H9 (cell line): ENCODE results near the gene USB1. TPM values are rescaled to one million over a fixed set of nuclear protein-coding genes. Genes with fewer than 3 reads are reported as not detected.

Source experiments
- DNase-seq: peaks from one replicate; pipeline ENCODE4 v3.0.0-alpha.2; 2017
- H2AFZ ChIP-seq: one replicate; pipeline ENCODE4 v1.6.1; 2013; ENCODE audit warnings: mild to moderate bottlenecking, low read length, control low read depth, moderate library complexity
- H2AK5ac ChIP-seq: 2 replicates; pipeline ENCODE4 v1.6.1; 2013; ENCODE audit warnings: low read length, control low read depth, mixed read lengths; ENCODE audit not compliant: insufficient read length
- H2BK120ac ChIP-seq: one replicate; pipeline ENCODE4 v1.6.1; 2013; ENCODE audit warnings: low read depth, mild to moderate bottlenecking, low read length, control low read depth, inconsistent platforms; ENCODE audit not compliant: poor library complexity, severe bottlenecking
- H2BK12ac ChIP-seq: 2 replicates; pipeline ENCODE4 v1.6.1; 2013; ENCODE audit warnings: low read length, control low read depth, mixed read lengths, low read depth; ENCODE audit not compliant: insufficient read length
- H2BK15ac ChIP-seq: 2 replicates; pipeline ENCODE4 v1.6.1; 2013; ENCODE audit warnings: low read depth, low read length, control low read depth
- H2BK20ac ChIP-seq: one replicate; pipeline ENCODE4 v1.6.1; 2013; ENCODE audit warnings: low read depth, mild to moderate bottlenecking, low read length, control low read depth, inconsistent platforms; ENCODE audit not compliant: poor library complexity, severe bottlenecking
- H2BK5ac ChIP-seq: 2 replicates; pipeline ENCODE4 v1.6.1; 2013; ENCODE audit warnings: low read length, control low read depth, mixed read lengths; ENCODE audit not compliant: insufficient read length
- H3K14ac ChIP-seq: 2 replicates; pipeline ENCODE4 v1.6.1; 2013; ENCODE audit warnings: low read length, control low read depth; ENCODE audit not compliant: insufficient read depth
- H3K18ac ChIP-seq: 2 replicates; pipeline ENCODE4 v1.6.1; 2013; ENCODE audit warnings: low read depth, mild to moderate bottlenecking, mixed read lengths, low read length, control low read depth; ENCODE audit not compliant: insufficient read length
- H3K23ac ChIP-seq: 2 replicates; pipeline ENCODE4 v1.6.1; 2013; ENCODE audit warnings: low read length, control low read depth, mixed read lengths, low read depth; ENCODE audit not compliant: insufficient read length
- H3K23me2 ChIP-seq: 2 replicates; pipeline ENCODE4 v1.6.1; 2013; ENCODE audit warnings: low read depth, mild to moderate bottlenecking, mixed read lengths, low read length, control low read depth; ENCODE audit not compliant: insufficient read length, poor library complexity, severe bottlenecking
- H3K27ac ChIP-seq: 2 replicates; pipeline ENCODE4 v1.5.1; 2013; ENCODE audit warnings: low read length, control low read depth, mixed read lengths, low read depth; ENCODE audit not compliant: insufficient read length
- H3K27me3 ChIP-seq: 2 replicates; pipeline ENCODE4 v1.6.1; 2013; ENCODE audit warnings: low read length, control low read depth, inconsistent platforms; ENCODE audit not compliant: insufficient read depth
- H3K4ac ChIP-seq: 2 replicates; pipeline ENCODE4 v1.6.1; 2013; ENCODE audit warnings: low read depth, mild to moderate bottlenecking, control low read depth, inconsistent platforms, low read length, moderate library complexity
- H3K4me1 ChIP-seq: 2 replicates; pipeline ENCODE4 v1.6.1; 2013; ENCODE audit warnings: low read length, control low read depth, inconsistent platforms; ENCODE audit not compliant: insufficient read depth
- H3K4me2 ChIP-seq: 2 replicates; pipeline ENCODE4 v1.6.1; 2013; ENCODE audit warnings: low read length, control low read depth, mixed read lengths; ENCODE audit not compliant: insufficient read length, insufficient read depth
- H3K56ac ChIP-seq: 2 replicates; pipeline ENCODE4 v1.6.1; 2013; ENCODE audit warnings: low read depth, mild to moderate bottlenecking, mixed read lengths, low read length, control low read depth; ENCODE audit not compliant: insufficient read length
- H3K79me1 ChIP-seq: 2 replicates; pipeline ENCODE4 v1.6.1; 2013; ENCODE audit warnings: low read depth, mild to moderate bottlenecking, moderate library complexity, low read length, control low read depth, inconsistent platforms; ENCODE audit not compliant: insufficient read depth, poor library complexity, severe bottlenecking
- H3K79me2 ChIP-seq: 2 replicates; pipeline ENCODE4 v1.6.1; 2013; ENCODE audit warnings: low read length, control low read depth, inconsistent platforms; ENCODE audit not compliant: insufficient read depth
- H3K9ac ChIP-seq: 2 replicates; pipeline ENCODE4 v1.6.1; 2013; ENCODE audit warnings: low read length, control low read depth, mixed read lengths; ENCODE audit not compliant: insufficient read length; ENCODE audit errors: extremely low read depth
- H3K9me3 ChIP-seq: one replicate; pipeline ENCODE4 v1.6.1; 2013; ENCODE audit warnings: low read depth, low read length, inconsistent platforms; ENCODE audit not compliant: control insufficient read depth
- H3T11ph ChIP-seq: one replicate; pipeline ENCODE4 v1.6.1; 2013; ENCODE audit warnings: mild to moderate bottlenecking, low read length, control low read depth, inconsistent platforms
- H4K20me1 ChIP-seq: one replicate; pipeline ENCODE4 v1.6.1; 2013; ENCODE audit not compliant: control insufficient read depth, insufficient read length, insufficient read depth
- H4K5ac ChIP-seq: 2 replicates; pipeline ENCODE4 v1.6.1; 2013; ENCODE audit warnings: low read depth, mild to moderate bottlenecking, mixed read lengths, low read length, control low read depth; ENCODE audit not compliant: insufficient read length
- H4K8ac ChIP-seq: replicated peaks from 2 replicates; pipeline ENCODE4 v1.6.1; 2013; ENCODE audit warnings: low read length, control low read depth, mixed read lengths, low read depth; ENCODE audit not compliant: insufficient read length
- H4K91ac ChIP-seq: 2 replicates; pipeline ENCODE4 v1.6.1; 2013; ENCODE audit warnings: low read depth, mild to moderate bottlenecking, moderate library complexity, mixed read lengths, low read length, control low read depth; ENCODE audit not compliant: insufficient read length
- H3K27ac Mint-ChIP-seq, 3 experiments: 2 replicates in 2 of 3; 3 replicates in 1 of 3; pipeline ENCODE4 v1.8.0; 2020 to 2021; ENCODE audit warnings: mixed read lengths in 3 of 3, mild to moderate bottlenecking in 1 of 3, moderate library complexity in 1 of 3
- H3K27me3 Mint-ChIP-seq: 2 replicates; pipeline ENCODE4 v1.8.0; 2021; ENCODE audit warnings: low read depth, mild to moderate bottlenecking, moderate library complexity, mixed read lengths
- H3K36me3 Mint-ChIP-seq, 3 experiments: 2 replicates in 2 of 3; 3 replicates in 1 of 3; pipeline ENCODE4 v1.8.0; 2020 to 2021; ENCODE audit warnings: low read depth in 3 of 3, mixed read lengths in 3 of 3; ENCODE audit not compliant: insufficient read depth in 1 of 3
- H3K4me1 Mint-ChIP-seq, 2 experiments: 2 replicates each; pipeline ENCODE4 v1.8.0; 2020; ENCODE audit warnings: mixed read lengths in 2 of 2
- H3K4me3 Mint-ChIP-seq, 2 experiments: 2 replicates in 1 of 2; 3 replicates in 1 of 2; pipeline ENCODE4 v1.8.0; 2020 to 2021; ENCODE audit warnings: mild to moderate bottlenecking in 2 of 2, mixed read lengths in 2 of 2, moderate library complexity in 1 of 2
- H3K9me3 Mint-ChIP-seq, 2 experiments: 2 replicates in 1 of 2; 3 replicates in 1 of 2; pipeline ENCODE4 v1.8.0; 2020; ENCODE audit warnings: mild to moderate bottlenecking in 2 of 2, mixed read lengths in 2 of 2, moderate library complexity in 1 of 2
- WGBS: extraction: QIAGEN DNeasy Blood & Tissue Kit; methylation state at CpG from one replicate; pipeline ENCODE4 v1.1.7; 2013; ENCODE audit warnings: missing lambda C conversion rate, low lambda C conversion rate, mixed read lengths; ENCODE audit not compliant: insufficient read length; ENCODE audit errors: extremely low coverage; 5-methylcytosine and 5-hydroxymethylcytosine counted together
- total RNA-seq: library from RNA; stranded (reverse); gene quantifications from 2 replicates; pipeline ENCODE4 v1.2.1, GENCODE V29; 2021
- TF ChIP-seq, protein P1 (sequence below): fragments of 200-600 bp; sonication (generic); conservative IDR thresholded peaks from 3 replicates; pipeline ENCODE4 v1.8.0; 2021; ENCODE audit warnings: antibody characterized with exemption, mild to moderate bottlenecking

USB1 gene
- total RNA-seq, 1 experiment from 2014 or later = 65.0 TPM

DNA sequence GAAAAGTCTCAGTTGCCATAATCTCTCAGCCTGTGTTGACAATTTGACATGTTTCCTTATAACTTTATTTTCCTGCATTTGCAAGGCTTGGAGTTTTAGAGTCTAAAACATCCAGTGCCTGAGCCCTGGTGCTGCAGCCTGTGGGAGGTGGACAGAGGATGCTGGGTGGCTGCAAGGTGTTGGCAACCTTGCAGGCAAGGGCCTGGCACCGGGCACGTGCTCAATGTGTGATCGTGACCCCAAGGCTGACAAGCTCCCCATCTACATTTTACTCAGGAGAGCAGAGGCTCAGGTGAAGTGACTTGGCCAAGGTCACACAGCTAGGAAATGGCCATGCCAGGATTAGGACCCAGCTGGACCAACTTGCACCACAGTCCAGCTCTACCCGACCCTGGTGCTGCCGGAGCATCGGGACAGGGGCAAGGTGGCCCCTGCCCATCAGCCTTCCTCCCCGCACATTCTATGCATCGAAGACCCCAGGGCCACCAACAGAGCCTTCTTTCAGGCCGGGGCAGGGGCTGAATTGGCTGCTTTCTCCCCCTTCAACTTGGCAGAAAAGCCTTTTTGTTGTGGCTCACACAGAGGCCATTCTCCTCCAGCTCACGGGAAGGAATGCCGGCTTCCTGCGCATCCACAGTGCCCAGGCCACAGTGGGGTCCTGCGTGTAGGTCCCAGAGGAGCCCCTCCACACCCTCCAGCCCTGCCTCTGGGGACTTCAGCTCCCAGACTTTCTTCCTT is 47.5 kb downstream of the USB1 start:
- H4K8ac ChIP-seq = no peak overlapping the region
- H4K91ac ChIP-seq = no peak overlapping the region
- Mint-ChIP-seq H3K4me1 (peaks cover 8 to 25% of the 10 kb centered on the region in 2 experiments), H3K4me3 (no peak overlapping the region), H3K9me3 (peaks cover 6 to 7% of the 10 kb centered on the region in 2 experiments; a peak in 4 of 5 replicates), H3K27ac (peak overlapping the region in 1 of 3 experiments; percentile 29; a peak in 2 of 7 replicates), H3K27me3 (peaks cover 3% of the 10 kb centered on the region; the same call in 1 of the 2 replicates), H3K36me3 (peaks cover 0 to 17% (median 6%) of the 10 kb centered on the region in 3 experiments; a peak in 5 of 7 replicates)
- no peaks in the 10 kb centered on the region; the same call in 1 of the 2 replicates for H3K4me1 ChIP-seq
- no peak overlapping the region for H3K23ac ChIP-seq
- H3K23me2 ChIP-seq = no peaks in the 10 kb centered on the region
- H3K79me2 ChIP-seq = no peaks in the 10 kb centered on the region
- no peak for DNase-seq
- no peak overlapping the region for H2BK120ac ChIP-seq
- H3K9ac ChIP-seq = no peak overlapping the region
- no peak overlapping the region for H4K5ac ChIP-seq
- H3K27ac ChIP-seq = no peak overlapping the region
- H3K4ac ChIP-seq = no peak overlapping the region
- no peak overlapping the region for H2BK5ac ChIP-seq
- H3K14ac ChIP-seq = no peak overlapping the region; the same call in 1 of the 2 replicates
- H3K79me1 ChIP-seq = no peaks in the 10 kb centered on the region
- no peak overlapping the region for H2BK20ac ChIP-seq
- H3K9me3 ChIP-seq = no peaks in the 10 kb centered on the region
- no peak overlapping the region for H3T11ph ChIP-seq
- no CpG with 5 or more reads among the region's 13 CpGs for WGBS
- H2AFZ ChIP-seq = no peak overlapping the region
- H2AK5ac ChIP-seq = no peak overlapping the region
- H3K18ac ChIP-seq = no peak overlapping the region
- H3K56ac ChIP-seq = no peak overlapping the region
- TF ChIP-seq, protein P1, sequence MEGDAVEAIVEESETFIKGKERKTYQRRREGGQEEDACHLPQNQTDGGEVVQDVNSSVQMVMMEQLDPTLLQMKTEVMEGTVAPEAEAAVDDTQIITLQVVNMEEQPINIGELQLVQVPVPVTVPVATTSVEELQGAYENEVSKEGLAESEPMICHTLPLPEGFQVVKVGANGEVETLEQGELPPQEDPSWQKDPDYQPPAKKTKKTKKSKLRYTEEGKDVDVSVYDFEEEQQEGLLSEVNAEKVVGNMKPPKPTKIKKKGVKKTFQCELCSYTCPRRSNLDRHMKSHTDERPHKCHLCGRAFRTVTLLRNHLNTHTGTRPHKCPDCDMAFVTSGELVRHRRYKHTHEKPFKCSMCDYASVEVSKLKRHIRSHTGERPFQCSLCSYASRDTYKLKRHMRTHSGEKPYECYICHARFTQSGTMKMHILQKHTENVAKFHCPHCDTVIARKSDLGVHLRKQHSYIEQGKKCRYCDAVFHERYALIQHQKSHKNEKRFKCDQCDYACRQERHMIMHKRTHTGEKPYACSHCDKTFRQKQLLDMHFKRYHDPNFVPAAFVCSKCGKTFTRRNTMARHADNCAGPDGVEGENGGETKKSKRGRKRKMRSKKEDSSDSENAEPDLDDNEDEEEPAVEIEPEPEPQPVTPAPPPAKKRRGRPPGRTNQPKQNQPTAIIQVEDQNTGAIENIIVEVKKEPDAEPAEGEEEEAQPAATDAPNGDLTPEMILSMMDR = no peak
- no peaks in the 10 kb centered on the region for H4K20me1 ChIP-seq
- H3K27me3 ChIP-seq = no peaks in the 10 kb centered on the region
- H2BK15ac ChIP-seq = no peak overlapping the region
- no peak overlapping the region for H3K4me2 ChIP-seq
- H2BK12ac ChIP-seq = no peak overlapping the region
